H1 (cell line): ENCODE results near the gene INTS15. TPM values are rescaled to one million over a fixed set of nuclear protein-coding genes. Genes with fewer than 3 reads are reported as not detected.

ENCODE experiments used
- CTCF ChIA-PET: fragments of 300-600 bp; sonication (Branson Sonifier 250); formaldehyde crosslinking; loops from one replicate; lab custom pipeline; 2021; ENCODE audit not compliant: partially characterized antibody; lab: Charles Lee
- POLR2A ChIA-PET: fragments of 300-600 bp; sonication (Branson Sonifier 250); formaldehyde crosslinking; loops from one replicate; lab custom pipeline; 2021; ENCODE audit warnings: inconsistent platforms; ENCODE audit not compliant: partially characterized antibody; lab: Charles Lee
- DNase-seq, 2 experiments: peaks; one replicate each; pipeline versions ENCODE4 v3.0.0 to v3.0.0-alpha.2; 2010 to 2022; ENCODE audit warnings: low spot score in 2 of 2, low read depth in 1 of 2, mixed read lengths in 1 of 2
- FAIRE-seq: peaks from 2 replicates; lab custom pipeline; 2011; peaks lifted over from hg19 to GRCh38; lab: Jason Lieb, UNC
- H2AFZ ChIP-seq: 2 replicates; pipeline ENCODE4 v1.8.1; 2012; ENCODE audit warnings: low read length, inconsistent platforms
- H2AK5ac ChIP-seq: 2 replicates; pipeline ENCODE4 v1.6.1; 2013; ENCODE audit warnings: low read depth, low read length
- H2BK120ac ChIP-seq: replicated peaks from 2 replicates; pipeline ENCODE3; 2013; ENCODE audit warnings: low read depth, low read length, inconsistent platforms
- H2BK12ac ChIP-seq: 2 replicates; pipeline ENCODE4 v1.6.1; 2013; ENCODE audit warnings: low read depth, low read length
- H2BK15ac ChIP-seq: 2 replicates; pipeline ENCODE4 v1.6.1; 2013; ENCODE audit warnings: low read length
- H2BK20ac ChIP-seq: 2 replicates; pipeline ENCODE4 v1.6.1; 2013; ENCODE audit warnings: low read length
- H2BK5ac ChIP-seq: 2 replicates; pipeline ENCODE4 v1.6.1; 2013; ENCODE audit warnings: low read depth, low read length
- H3K14ac ChIP-seq: 2 replicates; pipeline ENCODE4 v1.6.1; 2013; ENCODE audit warnings: inconsistent platforms; ENCODE audit not compliant: insufficient read length
- H3K18ac ChIP-seq: 2 replicates; pipeline ENCODE4 v1.6.1; 2013; ENCODE audit warnings: low read length; ENCODE audit errors: extremely low read depth
- H3K23ac ChIP-seq: 2 replicates; pipeline ENCODE4 v1.6.1; 2013; ENCODE audit warnings: inconsistent platforms; ENCODE audit not compliant: insufficient read length
- H3K23me2 ChIP-seq: 2 replicates; pipeline ENCODE4 v1.6.1; 2013; ENCODE audit warnings: low read depth, low read length
- H3K27ac ChIP-seq: 2 replicates; pipeline ENCODE4 v1.6.1; 2011; ENCODE audit warnings: low read depth, low read length, inconsistent platforms
- H3K27me3 ChIP-seq, 4 experiments: replicated peaks in 1 of 4; 1 replicate in 1 of 4; 2 replicates in 3 of 4; pipeline versions ENCODE4 v1.6.1 to v1.8.1; 2011 to 2013; ENCODE audit warnings: low read length in 3 of 4, mild to moderate bottlenecking in 3 of 4, inconsistent platforms in 2 of 4, mixed read lengths in 2 of 4, moderate library complexity in 1 of 4; ENCODE audit not compliant: control insufficient read depth in 3 of 4, insufficient read depth in 3 of 4; ENCODE audit errors: extremely low read depth in 1 of 4
- H3K36me3 ChIP-seq, 4 experiments: 2 replicates each; pipeline versions ENCODE4 v1.6.1 to v1.8.1; 2011 to 2013; ENCODE audit warnings: mild to moderate bottlenecking in 4 of 4, low read length in 3 of 4, moderate library complexity in 2 of 4, control low read depth in 1 of 4, inconsistent platforms in 1 of 4; ENCODE audit not compliant: insufficient read depth in 4 of 4, control insufficient read depth in 2 of 4
- H3K4ac ChIP-seq: replicated peaks from 2 replicates; pipeline ENCODE3; 2013; ENCODE audit warnings: low read length, low read depth, mixed read lengths, inconsistent platforms; ENCODE audit not compliant: insufficient read length
- H3K4me1 ChIP-seq, 4 experiments: replicated peaks in 1 of 4; 1 replicate in 1 of 4; 2 replicates in 3 of 4; pipeline versions ENCODE4 v1.6.1 to v1.8.1; 2011 to 2013; ENCODE audit warnings: low read length in 3 of 4, inconsistent platforms in 2 of 4, mixed read lengths in 1 of 4; ENCODE audit not compliant: insufficient read depth in 4 of 4, control insufficient read depth in 3 of 4
- H3K4me2 ChIP-seq, 2 experiments: 2 replicates each; pipeline versions ENCODE4 v1.6.1 to v1.8.1; 2011 to 2013; ENCODE audit warnings: low read depth in 2 of 2, low read length in 2 of 2, control low read depth in 1 of 2, inconsistent platforms in 1 of 2, mild to moderate bottlenecking in 1 of 2; ENCODE audit not compliant: insufficient read depth in 1 of 2
- H3K4me3 ChIP-seq, 4 experiments: fragments of 200-600, 300-600 bp in 1 of 4; sonication (generic), shearing (Covaris generic), sonication (Bioruptor Twin) in 1 of 4; 2 replicates each; pipeline versions ENCODE4 v1.5.1 to v1.8.1; 2011 to 2016; ENCODE audit warnings: low read length in 4 of 4, low read depth in 3 of 4, control low read depth in 2 of 4, inconsistent platforms in 2 of 4, mild to moderate bottlenecking in 2 of 4, mixed read lengths in 1 of 4, moderate library complexity in 1 of 4; ENCODE audit not compliant: insufficient read depth in 2 of 4; ENCODE audit errors: extremely low read depth in 1 of 4
- H3K56ac ChIP-seq: replicated peaks from 2 replicates; pipeline ENCODE3; 2013; ENCODE audit warnings: low read depth, mild to moderate bottlenecking, mixed read lengths, low read length, inconsistent platforms; ENCODE audit not compliant: insufficient read length
- H3K79me1 ChIP-seq: 2 replicates; pipeline ENCODE4 v1.6.1; 2013; ENCODE audit warnings: low read depth, low read length, control low read depth
- H3K79me2 ChIP-seq, 2 experiments: 2 replicates each; pipeline versions ENCODE4 v1.6.1 to v1.8.1; 2012 to 2013; ENCODE audit warnings: low read length in 2 of 2, mild to moderate bottlenecking in 2 of 2, inconsistent platforms in 1 of 2; ENCODE audit not compliant: insufficient read depth in 2 of 2, control insufficient read depth in 1 of 2
- H3K9ac ChIP-seq, 4 experiments: replicated peaks in 1 of 4; 1 replicate in 1 of 4; 2 replicates in 3 of 4; pipeline versions ENCODE4 v1.6.1 to v1.8.1; 2011 to 2013; ENCODE audit warnings: low read depth in 3 of 4, low read length in 3 of 4, control low read depth in 2 of 4, mild to moderate bottlenecking in 2 of 4, moderate library complexity in 2 of 4, inconsistent platforms in 1 of 4; ENCODE audit errors: extremely low read depth in 1 of 4
- H3K9me3 ChIP-seq, 2 experiments: 2 replicates each; pipeline versions ENCODE4 v1.6.1 to v1.8.1; 2012 to 2013; ENCODE audit warnings: mild to moderate bottlenecking in 2 of 2, moderate library complexity in 2 of 2, control low read depth in 1 of 2, inconsistent platforms in 1 of 2, low read depth in 1 of 2, low read length in 1 of 2, mixed read lengths in 1 of 2; ENCODE audit not compliant: insufficient read depth in 2 of 2
- H4K20me1 ChIP-seq, 2 experiments: replicated peaks in 1 of 2; 2 replicates each; pipeline versions ENCODE3 to v1.8.1; 2011 to 2013; ENCODE audit warnings: inconsistent platforms in 2 of 2, low read length in 2 of 2, mild to moderate bottlenecking in 1 of 2; ENCODE audit not compliant: insufficient read depth in 2 of 2, control insufficient read depth in 1 of 2
- H4K5ac ChIP-seq: 2 replicates; pipeline ENCODE4 v1.6.1; 2013; ENCODE audit warnings: low read length, low read depth, mixed read lengths, inconsistent platforms; ENCODE audit not compliant: insufficient read length
- H4K8ac ChIP-seq: 2 replicates; pipeline ENCODE4 v1.8.0; 2013; ENCODE audit warnings: mild to moderate bottlenecking, moderate library complexity, low read length, inconsistent platforms; ENCODE audit not compliant: insufficient read depth; ENCODE audit errors: extremely low read depth
- H4K91ac ChIP-seq: replicated peaks from 2 replicates; pipeline ENCODE3; 2013; ENCODE audit warnings: low read length, mixed read lengths, inconsistent platforms; ENCODE audit not compliant: insufficient read length
- CBX5 ChIP-seq: fragments of 300-800, 300-1000 bp; sonication (generic); IDR thresholded peaks from 2 replicates; pipeline ENCODE4 v1.7.1; 2016; ENCODE audit warnings: antibody characterized with exemption, low read length, low read depth
- CEBPB ChIP-seq: IDR thresholded peaks from 2 replicates; pipeline ENCODE4 v1.6.1; 2012; ENCODE audit warnings: low read depth, low read length
- CTBP2 ChIP-seq: IDR thresholded peaks from 2 replicates; pipeline ENCODE4 v1.7.0; 2011; ENCODE audit warnings: borderline replicate concordance, mild to moderate bottlenecking, moderate library complexity, mixed read lengths, low read length; ENCODE audit not compliant: insufficient read depth, insufficient read length
- MAX ChIP-seq: IDR thresholded peaks from 2 replicates; pipeline ENCODE4 v1.6.1; 2012; ENCODE audit warnings: inconsistent platforms
- RFX5 ChIP-seq: IDR thresholded peaks from 2 replicates; pipeline ENCODE4 v1.6.1; 2011; ENCODE audit warnings: low read depth, low read length, improper control_type of control experiment, borderline replicate concordance
- RXRA ChIP-seq: IDR thresholded peaks from 2 replicates; pipeline ENCODE4 v1.6.1; 2011; ENCODE audit warnings: low read depth, mild to moderate bottlenecking, low read length, moderate library complexity; ENCODE audit not compliant: insufficient read depth
- SRF ChIP-seq: IDR thresholded peaks from 2 replicates; pipeline ENCODE4 v1.6.1; 2011; ENCODE audit warnings: mild to moderate bottlenecking, low read depth, low read length, moderate library complexity
- ZNF274 ChIP-seq: IDR thresholded peaks from 2 replicates; pipeline ENCODE4 v1.7.0; 2012; ENCODE audit warnings: low read length, borderline replicate concordance; ENCODE audit errors: extremely low read depth
- WGBS, 2 experiments: shearing (Covaris generic) in 1 of 2; methylation state at CpG; one replicate each; pipeline versions ENCODE4 v1.1.6 to v1.1.7; 2013 to 2015; ENCODE audit warnings: low lambda C conversion rate in 2 of 2, mixed read lengths in 2 of 2, inconsistent platforms in 1 of 2, low coverage in 1 of 2, missing lambda C conversion rate in 1 of 2; ENCODE audit not compliant: insufficient replicate concordance in 2 of 2, insufficient coverage in 1 of 2, insufficient read length in 1 of 2; ENCODE audit errors: extremely low coverage in 1 of 2, missing lambda C conversion rate in 1 of 2; 5-methylcytosine and 5-hydroxymethylcytosine counted together
- polyA plus RNA-seq, 7 experiments: library from polyadenylated mRNA; depleted of rRNA in 3 of 7; stranded (reverse) in 5 of 7; unstranded in 2 of 7; fragments of >200 nt in 5 of 7; fragments of 200-250 nt in 2 of 7; gene quantifications; 1 replicate in 5 of 7; 2 replicates in 1 of 7; 4 replicates in 1 of 7; pipeline versions ENCODE4 v1.2.1 to v1.2.3, GENCODE V29; 2011 to 2013; ENCODE audit warnings: missing spikeins in 2 of 7, mixed read lengths in 2 of 7
- total RNA-seq: library from RNA; stranded (reverse); fragmentation: NEBNext Ultra II Directional; extraction: Animal tissue kit (Norgen Biotek cat#: 25700); gene quantifications from 2 replicates; pipeline ENCODE4 v1.2.1, GENCODE V29; 2021

The INTS15 gene
- total and polyA plus RNA-seq, 2 of the 8 experiments (the other 6 are each of a cell fraction or from before 2014, with no cell fraction given): 23.0 to 25.7 TPM

GRCh38 chr7:6643915-6644625 is 54.2 kb downstream of the INTS15 start:
- ChIA-PET CTCF (interaction anchor here (1.4 kb wide), 1 partner anchor 9 kb away, joined by 3 read pairs; no protein-coding TSS in a partner anchor), POLR2A (interaction anchor here (1.0 to 1.3 kb wide), 2 partner anchors 25 to 66 kb away, joined by 3 read pairs; no protein-coding TSS in a partner anchor)
- Histone ChIP-seq H3K56ac (no peak overlapping the region), H4K5ac (no peak overlapping the region), H3K27ac (no peak overlapping the region), H2BK15ac (no peak overlapping the region), H4K91ac (no peak overlapping the region), H2AK5ac (no peak overlapping the region), H3K79me2 (no peaks in the 10 kb centered on the region), H3K36me3 (peaks cover 0 to 10% (median 3%) of the 10 kb centered on the region in 4 experiments; a peak in 4 of 8 replicates), H3K18ac (no peak overlapping the region), H4K20me1 (peaks cover 0 to 9% of the 10 kb centered on the region in 2 experiments), H3K23me2 (no peaks in the 10 kb centered on the region), H2BK12ac (no peak overlapping the region), H3K4ac (no peak overlapping the region), H2BK120ac (no peak overlapping the region), H3K9ac (no peak overlapping the region), H3K4me1 (no peaks in the 10 kb centered on the region; a peak in 1 of 7 replicates), H3K9me3 (no peaks in the 10 kb centered on the region), H2BK20ac (no peak overlapping the region), H2AFZ (no peak overlapping the region), H4K8ac (no peak overlapping the region), H3K4me2 (no peak overlapping the region), H3K27me3 (no peaks in the 10 kb centered on the region; a peak in 1 of 7 replicates), H3K79me1 (peaks cover 5% of the 10 kb centered on the region; the same call in 1 of the 2 replicates), H3K4me3 (no peak overlapping the region), H3K14ac (no peak overlapping the region), H2BK5ac (no peak overlapping the region), H3K23ac (no peak overlapping the region)
- DNase-seq (no peak), FAIRE-seq (no peak)
- WGBS, 2 experiments: 90% methylated on average over 20 of the region's 21 CpGs; no CpG with 5 or more reads in 1 of the 2 experiments
- TF ChIP-seq ZNF274 (no peak), SRF (no peak), MAX (no peak), CTBP2 (no peak), CBX5 (no peak), RFX5 (no peak), RXRA (no peak), CEBPB (no peak)
